HG02852 (cell line): ENCODE measurements around the gene DDX10.
"Not testable (repeated sequence)": the region's sequence is repeated elsewhere in the genome, so short reads cannot be mapped to it uniquely, and the experiment has no call there.

Source experiments
- ATAC-seq: cut with Tn5 transposase; IDR thresholded peaks from one replicate; pipeline ENCODE4 v1.9.1; 2021; ENCODE audit warnings: mild to moderate bottlenecking, moderate library complexity; ENCODE audit not compliant: unreplicated experiment

DDX10 gene

GRCh38 chr11:108766596-108767173 lies 101.8 kb downstream of the DDX10 start:
- no peak for ATAC-seq

- no peak for ATAC-seq
These were observed 103.5 kb downstream of the DDX10 start for GRCh38 chr11:108768370-108768769.

GRCh38 chr11:108768964-108769363 lies 104.1 kb downstream of the DDX10 start:
- no peak for ATAC-seq

GRCh38 chr11:108774037-108774730 lies 109.3 kb downstream of the DDX10 start:
- ATAC-seq, result no peak

- ATAC-seq, result no peak
These were observed 110.5 kb downstream of the DDX10 start for GRCh38 chr11:108775324-108775723.

- not testable (repeated sequence) for ATAC-seq
These were observed 114.3 kb downstream of the DDX10 start for GRCh38 chr11:108779147-108779546.

- no peak for ATAC-seq
These were observed 115.2 kb downstream of the DDX10 start for GRCh38 chr11:108780119-108780518.

GRCh38 chr11:108781946-108782345 lies 117.1 kb downstream of the DDX10 start:
- ATAC-seq, result no peak

- ATAC-seq, result no peak
These were observed 121.6 kb downstream of the DDX10 start for GRCh38 chr11:108786281-108786990.

GRCh38 chr11:108787105-108787504 lies 122.2 kb downstream of the DDX10 start:
- ATAC-seq, result no peak

- ATAC-seq, result no peak
These were observed 123.8 kb downstream of the DDX10 start for GRCh38 chr11:108788565-108789199.

- ATAC-seq, result peak; percentile 72
These were observed 125.8 kb downstream of the DDX10 start for GRCh38 chr11:108790501-108791299.

- ATAC-seq, result no peak
These were observed 128.3 kb downstream of the DDX10 start for GRCh38 chr11:108793138-108793537.

- ATAC-seq, result no peak
These were observed 128.7 kb downstream of the DDX10 start for GRCh38 chr11:108793611-108794010.

GRCh38 chr11:108796551-108796950 lies 131.7 kb downstream of the DDX10 start:
- ATAC-seq, result no peak

- ATAC-seq, result no peak
These were observed 132.8 kb downstream of the DDX10 start for GRCh38 chr11:108797578-108798100.

- no peak for ATAC-seq
These were observed 137.6 kb downstream of the DDX10 start for GRCh38 chr11:108802492-108802891.

GRCh38 chr11:108803776-108804175 lies 138.9 kb downstream of the DDX10 start:
- no peak for ATAC-seq

GRCh38 chr11:108804511-108804910 lies 139.6 kb downstream of the DDX10 start:
- ATAC-seq, result no peak

GRCh38 chr11:108805030-108805429 lies 140.2 kb downstream of the DDX10 start:
- ATAC-seq, result no peak

GRCh38 chr11:108807262-108807661 lies 142.4 kb downstream of the DDX10 start:
- no peak for ATAC-seq
